GM19438 (cell line): ENCODE results near the gene TIMM44.

ENCODE experiments used
- ATAC-seq: cut with Tn5 transposase; IDR thresholded peaks from one replicate; pipeline ENCODE4 v1.9.1; 2021; ENCODE audit warnings: low read depth; ENCODE audit not compliant: unreplicated experiment

The TIMM44 gene

DNA sequence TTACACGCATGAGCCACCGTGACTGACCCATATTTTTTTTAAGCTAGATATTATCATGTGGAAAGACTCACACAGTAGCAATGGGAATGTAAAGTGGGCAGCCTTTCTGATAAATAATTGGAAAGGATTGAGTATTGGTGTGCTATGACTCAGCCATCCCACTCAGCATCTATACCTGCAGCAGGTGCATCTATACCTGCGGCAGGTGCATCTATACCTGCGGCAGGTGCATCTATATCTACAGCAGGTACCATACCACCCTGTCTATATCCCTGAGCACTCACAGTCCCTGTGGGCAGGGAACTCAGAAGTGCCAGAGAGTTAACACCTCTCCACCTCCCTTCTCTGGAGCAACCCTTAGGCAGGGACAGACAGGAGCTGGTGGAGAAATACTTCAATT, 60.4 kb downstream of the TIMM44 start:
- ATAC-seq: no peak

DNA sequence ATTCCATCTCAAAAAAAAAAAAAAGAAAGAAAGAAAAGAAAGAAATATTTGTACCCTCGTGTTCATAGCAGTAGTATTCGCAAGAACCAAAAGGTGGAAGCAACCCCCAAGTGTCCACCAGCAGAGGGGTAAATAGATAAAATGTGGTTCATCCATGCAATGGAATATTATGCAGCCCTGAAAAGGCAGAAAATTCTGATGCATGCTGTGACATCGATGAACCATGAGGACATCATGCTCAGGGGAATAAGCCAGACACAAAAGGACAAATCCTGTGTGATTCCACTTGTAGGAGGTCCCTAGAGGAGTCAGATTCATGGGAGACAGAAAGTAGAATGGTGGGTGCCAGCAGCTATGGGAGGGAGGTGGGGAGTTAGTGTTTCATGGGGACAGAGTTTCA, 61.6 kb downstream of the TIMM44 start:
- ATAC-seq: no peak

DNA sequence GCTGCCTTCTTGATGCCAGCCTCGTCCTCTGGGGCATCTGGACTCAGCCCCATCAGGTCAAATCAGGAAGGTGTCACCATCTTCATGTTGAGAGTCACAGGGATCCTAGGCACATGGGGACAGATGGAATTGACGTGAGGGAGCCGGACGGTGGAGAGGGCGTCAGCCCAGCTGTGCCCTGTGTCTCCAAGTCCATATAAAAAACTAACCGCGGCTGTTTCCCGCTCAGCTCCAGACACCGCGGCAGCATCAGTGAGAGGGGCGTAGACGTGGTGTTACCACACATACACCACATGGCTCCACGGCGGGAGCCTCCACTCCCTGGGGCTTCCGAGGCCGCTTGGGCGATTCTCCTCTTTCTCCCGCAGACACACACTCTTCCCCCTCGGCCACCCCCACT, 63.6 kb downstream of the TIMM44 start:
- no peak for ATAC-seq

DNA sequence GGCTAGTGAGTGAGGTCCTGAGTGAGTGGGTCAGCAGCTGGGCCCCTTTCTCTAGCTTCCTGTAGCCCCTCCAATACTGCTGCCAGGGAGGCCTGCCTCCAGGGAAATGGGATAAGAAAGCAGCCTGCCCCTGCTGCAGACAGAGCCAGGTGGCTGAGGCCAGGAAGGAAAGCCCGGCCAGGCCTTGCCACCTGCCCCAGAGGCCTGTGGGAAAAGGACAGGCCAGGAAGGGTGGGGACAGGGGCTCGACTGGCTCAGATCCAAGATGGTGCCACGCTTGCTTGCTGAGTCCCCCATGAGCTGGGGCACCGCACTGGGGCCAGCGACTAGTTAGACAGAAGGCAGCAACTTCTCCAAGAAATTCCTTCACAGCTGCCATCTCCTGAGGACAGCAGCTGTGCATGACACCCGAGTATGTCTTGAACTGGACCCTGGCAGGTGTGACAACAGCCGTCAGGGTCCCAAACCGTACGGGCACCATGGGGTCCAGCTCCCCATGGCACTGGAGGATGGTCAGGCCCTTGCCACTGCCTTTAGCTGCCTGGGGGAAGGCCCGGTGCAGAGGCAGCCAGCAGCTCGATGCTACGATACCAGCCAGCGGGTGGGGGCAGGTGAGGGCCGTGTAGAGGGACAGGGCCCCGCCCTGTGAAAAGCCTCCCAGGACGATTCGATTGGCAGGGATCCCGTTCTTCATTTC, 64.2 kb downstream of the TIMM44 start:
- ATAC-seq: no peak

DNA sequence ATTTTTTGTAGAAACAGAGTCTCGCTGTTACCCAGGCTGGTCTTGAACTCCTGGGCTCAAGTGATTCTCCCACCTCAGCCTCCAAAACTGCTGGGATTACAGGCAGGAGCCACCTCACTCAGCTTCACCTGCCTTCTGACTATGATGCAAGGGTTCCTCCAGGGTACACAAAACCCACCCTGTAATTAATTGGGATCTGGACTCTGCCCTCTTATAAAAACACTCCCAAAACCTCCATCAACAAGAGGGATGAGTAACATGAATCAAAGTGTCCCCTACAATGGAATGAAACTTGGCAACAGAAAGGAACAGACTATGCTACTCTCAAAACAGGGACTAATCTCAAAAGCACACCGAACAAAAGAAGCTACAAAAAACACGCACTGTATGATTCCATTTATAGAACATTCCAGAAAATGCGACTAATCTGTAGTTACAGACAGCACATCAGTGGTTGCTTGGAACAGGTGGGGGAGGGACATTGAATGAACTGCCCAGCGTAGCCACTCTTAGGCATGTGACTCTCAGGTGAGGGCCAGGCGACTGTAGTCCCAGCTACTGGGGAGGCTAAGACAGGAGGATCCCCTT, 66.1 kb downstream of the TIMM44 start:
- ATAC-seq: no peak
